GM19468 (cell line): ENCODE results near the gene SI.
"Not testable (repeated sequence)": the region's sequence is repeated elsewhere in the genome, so short reads cannot be mapped to it uniquely, and the experiment has no call there.

ENCODE experiments used
- ATAC-seq: cut with Tn5 transposase; IDR thresholded peaks from one replicate; pipeline ENCODE4 v1.9.1; 2021; ENCODE audit warnings: mild to moderate bottlenecking, moderate library complexity, moderate number of reproducible peaks; ENCODE audit not compliant: unreplicated experiment; ENCODE audit errors: extremely low read depth

The SI gene

GRCh38 chr3:165078293-165078692 lies at the start of gene SI:
Gene SI, minus strand, starts transcription at chr3:165078496. Its CDS starts 2,484 bp downstream, at chr3:165076012.
- ATAC-seq, result no peak

DNA sequence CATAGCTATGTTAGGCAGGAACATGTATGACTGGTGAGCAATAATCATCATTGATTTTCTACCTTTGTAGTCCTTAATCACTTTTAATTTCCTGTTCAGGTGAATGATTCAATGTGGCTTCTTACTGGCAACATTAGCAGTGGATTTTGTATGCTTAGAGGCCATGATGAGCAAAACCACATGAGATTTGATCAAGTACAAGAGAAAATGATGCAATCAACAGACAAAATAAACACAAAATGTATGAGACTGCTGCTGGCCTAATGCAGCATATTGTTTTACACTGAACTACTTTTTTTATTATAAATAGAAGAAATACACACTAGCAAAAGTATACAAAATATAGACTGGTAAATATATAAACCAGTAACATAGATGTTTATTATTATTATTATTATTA lies 47.5 kb upstream of the SI start:
- no peak for ATAC-seq

DNA sequence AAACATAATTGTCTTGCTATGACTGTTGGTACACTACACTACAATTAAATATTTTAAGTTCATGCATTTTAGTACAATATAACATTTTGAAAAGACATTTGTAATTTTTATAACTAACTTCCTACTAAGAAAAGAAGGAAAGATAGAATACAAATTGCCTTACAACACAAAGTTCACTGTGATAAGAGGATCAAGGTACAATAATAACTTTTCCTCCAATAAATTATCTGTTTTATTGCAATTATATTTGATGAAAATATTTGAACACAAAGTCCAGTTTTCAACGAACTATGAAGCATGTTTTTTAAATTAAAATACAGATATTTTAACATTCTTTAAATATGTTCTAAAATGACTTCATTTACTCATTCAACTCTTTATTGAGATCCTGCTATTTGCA lies 33.1 kb upstream of the SI start:
- no peak for ATAC-seq

DNA sequence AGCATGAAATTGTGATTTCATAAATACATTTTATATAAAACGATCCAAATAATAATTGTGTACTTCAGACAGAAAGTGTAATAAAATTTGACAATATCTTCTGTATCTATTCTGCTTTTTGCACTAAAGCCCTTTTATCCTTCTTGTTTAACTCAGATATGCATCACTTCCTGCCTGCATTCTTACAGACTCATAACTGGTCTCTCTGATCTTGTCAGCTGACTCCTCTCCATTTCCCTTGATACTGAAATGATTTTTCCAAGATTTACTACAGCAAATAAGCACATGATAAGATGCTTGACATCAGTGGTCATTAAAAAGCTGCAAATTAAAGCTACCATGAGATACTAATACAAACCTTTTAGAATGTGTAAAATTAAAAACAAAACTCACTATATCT lies 25.3 kb upstream of the SI start:
- ATAC-seq, result no peak

- no peak for ATAC-seq
These were observed 4.4 kb upstream of the SI start for GRCh38 chr3:165082650-165083049.

- no peak for ATAC-seq
These were observed 2.9 kb upstream of the SI start for GRCh38 chr3:165081183-165081582.

DNA sequence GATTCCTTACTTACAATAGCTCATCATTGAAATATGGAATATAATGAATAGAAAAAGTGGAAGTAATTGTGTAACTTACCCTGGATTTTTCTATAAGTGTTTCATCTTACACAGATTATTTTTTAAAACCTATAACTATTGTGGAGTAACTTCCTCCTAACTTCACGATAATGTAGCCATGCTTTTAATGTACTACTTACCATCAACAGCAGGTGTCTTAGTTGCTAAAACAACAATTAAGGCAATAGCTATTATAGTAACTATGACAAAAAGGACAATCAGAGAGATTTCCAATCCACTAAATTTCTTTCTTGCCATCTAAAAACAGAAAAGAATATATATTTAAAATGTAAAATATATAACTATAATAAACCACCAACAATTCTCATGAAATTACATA lies 2.6 kb downstream of the SI start:
- no peak for ATAC-seq

GRCh38 chr3:165070682-165071081 lies 7.6 kb downstream of the SI start:
- ATAC-seq, result no peak

DNA sequence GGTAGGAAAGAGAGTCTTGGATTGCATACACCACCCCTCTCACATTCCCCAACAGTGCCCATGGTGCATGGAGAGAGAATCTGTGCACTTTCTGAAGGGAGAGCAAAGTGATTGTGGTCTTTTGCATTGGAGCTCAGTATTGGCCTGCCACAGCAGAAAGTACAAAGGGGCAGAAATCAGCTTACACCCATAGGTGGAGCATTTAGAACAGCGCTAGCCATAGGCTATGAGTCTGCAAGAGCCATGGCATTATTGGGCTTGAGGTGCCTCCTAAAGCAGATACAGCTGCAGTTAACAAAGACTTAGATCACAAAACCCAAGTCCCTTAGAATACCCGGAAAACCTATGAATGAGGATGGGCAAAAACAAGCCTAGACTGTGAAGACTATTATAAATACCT lies 21.8 kb downstream of the SI start:
- no peak for ATAC-seq

DNA sequence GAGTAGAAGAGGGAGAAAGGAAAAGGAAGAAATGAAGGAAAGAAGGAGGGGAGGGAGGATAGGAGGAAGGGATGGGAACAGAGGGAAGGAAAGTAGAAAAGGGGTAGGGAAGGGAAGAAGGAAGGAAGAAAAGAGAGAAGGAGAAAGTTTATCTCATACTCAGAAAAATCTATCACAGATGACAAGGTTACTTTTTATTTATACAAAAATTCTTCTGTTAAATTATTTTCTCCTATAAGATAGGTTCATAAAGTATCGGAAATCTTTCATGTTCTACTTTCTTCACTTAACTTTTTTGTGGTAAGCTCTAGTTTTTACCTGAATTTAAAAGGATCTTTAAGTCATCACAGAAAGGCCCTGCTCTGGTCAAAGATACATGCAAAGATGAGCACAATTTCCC lies 38.1 kb downstream of the SI start:
- ATAC-seq, result no peak

- ATAC-seq, result no peak
These were observed 66.7 kb downstream of the SI start for GRCh38 chr3:165011557-165011956.

- ATAC-seq, result no peak
These were observed 93.3 kb downstream of the SI start for GRCh38 chr3:164984947-164985346.

DNA sequence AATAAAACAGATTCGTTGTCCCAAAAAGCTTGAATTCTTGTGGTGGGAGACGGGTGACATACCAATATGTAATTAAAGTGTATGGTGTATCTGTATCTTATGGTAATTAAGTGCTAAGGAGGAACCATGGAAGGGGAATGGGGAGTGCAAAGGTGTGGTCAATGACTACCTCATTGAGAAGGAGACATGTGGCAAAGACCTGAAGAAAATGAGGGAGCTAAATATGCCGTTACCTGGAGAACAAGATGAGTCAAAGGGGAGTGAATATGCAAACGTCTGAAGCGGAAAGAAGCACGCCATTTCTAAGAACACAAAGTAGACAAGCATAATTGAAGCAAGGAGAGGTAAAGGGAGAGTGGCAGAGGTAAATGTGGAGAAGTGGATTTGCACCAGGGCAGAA lies 115.7 kb downstream of the SI start:
- no peak for ATAC-seq

DNA sequence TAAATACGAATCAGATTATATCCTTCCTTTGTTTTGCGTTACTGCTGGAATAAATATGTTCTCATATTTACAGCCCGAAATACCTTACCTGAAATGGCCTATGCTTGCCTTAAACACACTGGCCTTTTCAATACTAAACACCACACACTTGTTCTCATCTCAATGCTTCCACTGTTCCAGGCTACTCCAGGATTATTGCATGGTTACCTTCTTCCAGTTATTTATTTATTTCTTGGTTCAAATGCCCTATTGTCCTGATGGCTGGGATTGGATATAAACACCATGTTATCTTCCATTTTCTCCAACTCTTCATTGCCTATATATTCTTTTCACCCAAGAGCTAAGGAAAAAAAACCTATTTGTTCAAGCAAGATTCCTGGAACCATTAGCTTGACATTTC lies 125.3 kb downstream of the SI start:
- ATAC-seq, result no peak

DNA sequence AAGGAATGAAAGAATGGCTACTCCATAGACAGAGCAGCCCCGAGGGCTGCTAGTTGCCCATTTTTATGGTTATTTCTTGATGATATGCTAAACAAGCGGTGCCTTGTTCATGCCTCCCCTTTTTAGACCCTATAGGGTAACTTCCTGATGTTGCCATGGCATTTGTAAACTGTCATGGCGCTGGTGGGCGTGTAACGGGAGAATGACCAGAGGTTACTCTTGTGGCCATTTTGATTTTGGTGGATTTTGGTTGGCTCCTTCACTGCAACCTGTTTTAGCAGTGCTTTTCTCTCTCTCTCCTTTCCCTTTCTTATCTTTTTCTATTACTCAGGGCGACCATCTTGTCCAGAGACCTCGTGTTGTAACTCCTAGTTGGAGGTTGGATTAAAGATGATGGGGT lies 126.9 kb downstream of the SI start:
- ATAC-seq, result not testable (repeated sequence)

- no peak for ATAC-seq
These were observed 137.6 kb downstream of the SI start for GRCh38 chr3:164940745-164941144.

DNA sequence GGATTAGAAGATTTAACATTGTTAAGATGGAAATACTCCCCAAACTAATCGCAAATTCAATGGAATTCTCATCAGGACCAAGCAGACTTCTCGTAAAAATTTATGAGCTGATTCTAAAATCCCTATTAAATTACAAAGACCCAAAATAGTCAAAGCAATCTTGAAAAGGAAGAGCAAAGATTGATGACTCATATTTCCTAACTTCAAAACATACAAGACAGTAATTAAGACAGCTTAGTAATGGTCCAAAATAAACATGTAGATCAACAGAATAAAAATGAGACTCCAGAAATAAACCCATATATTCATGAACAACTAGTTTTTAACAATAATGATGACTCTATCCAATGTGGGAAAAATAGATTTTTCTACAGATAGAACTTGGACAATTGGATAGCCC lies 148.7 kb downstream of the SI start:
- no peak for ATAC-seq
